Astrocyte of the cerebellum (primary cell): Measurements from ENCODE around the gene SLC4A1AP.

Source experiments
- DNase-seq: peaks from one replicate; pipeline ENCODE4 v3.0.0-alpha.2; 2011; ENCODE audit warnings: low read depth
- H3K4me3 ChIP-seq: 2 replicates; pipeline ENCODE4 v1.5.1; 2011; ENCODE audit warnings: mild to moderate bottlenecking, low read depth, low read length, moderate library complexity
- CTCF ChIP-seq: IDR thresholded peaks from 2 replicates; pipeline ENCODE4 v1.5.1; 2012; ENCODE audit warnings: low read length, low read depth, moderate library complexity, mild to moderate bottlenecking; ENCODE audit errors: missing control alignments
- in situ Hi-C: cut with HindIII; loops from 2 replicates; pipeline ENCODE4 v1.10.0; 2017; ENCODE audit warnings: low sequenced_read_pairs

Gene SLC4A1AP

GRCh38 chr2:27714053-27714452, 50.4 kb downstream of the SLC4A1AP start:
- no peak for DNase-seq
- in situ Hi-C loops = no loop called here
- no peak for TF ChIP-seq CTCF
- H3K4me3 ChIP-seq = no peak overlapping the region

GRCh38 chr2:27714851-27715291, 51.2 kb downstream of the SLC4A1AP start:
- TF ChIP-seq CTCF = no peak
- peak overlapping the region; percentile 30 for H3K4me3 ChIP-seq
- no peak for DNase-seq
- in situ Hi-C loops = no loop called here

GRCh38 chr2:27715318-27716210, 51.9 kb downstream of the SLC4A1AP start:
- H3K4me3 ChIP-seq = peak overlapping the region; percentile 30
- in situ Hi-C loops = no loop called here
- DNase-seq = no peak
- TF ChIP-seq CTCF = no peak

- DNase-seq = no peak
- in situ Hi-C loops = no loop called here
- TF ChIP-seq CTCF = no peak
- H3K4me3 ChIP-seq = no peak overlapping the region
Measured at GRCh38 chr2:27716301-27717069, 52.8 kb downstream of the SLC4A1AP start.

- H3K4me3 ChIP-seq = no peak overlapping the region
- in situ Hi-C loops = no loop called here
- no peak for DNase-seq
- TF ChIP-seq CTCF = no peak
Measured at GRCh38 chr2:27717070-27717795, 53.5 kb downstream of the SLC4A1AP start.

GRCh38 chr2:27720004-27720551, 56.4 kb downstream of the SLC4A1AP start:
- in situ Hi-C loops = no loop called here
- DNase-seq = peak; percentile 68
- H3K4me3 ChIP-seq = no peak overlapping the region
- no peak for TF ChIP-seq CTCF
